ENCODE measurements around the gene CNNM3. TPM values are rescaled to one million over a fixed set of nuclear protein-coding genes. Genes with fewer than 3 reads are reported as not detected.

The CNNM3 gene
- total RNA-seq, 2 donors from 2014 or later: 4.2 to 7.9 TPM

DNA sequence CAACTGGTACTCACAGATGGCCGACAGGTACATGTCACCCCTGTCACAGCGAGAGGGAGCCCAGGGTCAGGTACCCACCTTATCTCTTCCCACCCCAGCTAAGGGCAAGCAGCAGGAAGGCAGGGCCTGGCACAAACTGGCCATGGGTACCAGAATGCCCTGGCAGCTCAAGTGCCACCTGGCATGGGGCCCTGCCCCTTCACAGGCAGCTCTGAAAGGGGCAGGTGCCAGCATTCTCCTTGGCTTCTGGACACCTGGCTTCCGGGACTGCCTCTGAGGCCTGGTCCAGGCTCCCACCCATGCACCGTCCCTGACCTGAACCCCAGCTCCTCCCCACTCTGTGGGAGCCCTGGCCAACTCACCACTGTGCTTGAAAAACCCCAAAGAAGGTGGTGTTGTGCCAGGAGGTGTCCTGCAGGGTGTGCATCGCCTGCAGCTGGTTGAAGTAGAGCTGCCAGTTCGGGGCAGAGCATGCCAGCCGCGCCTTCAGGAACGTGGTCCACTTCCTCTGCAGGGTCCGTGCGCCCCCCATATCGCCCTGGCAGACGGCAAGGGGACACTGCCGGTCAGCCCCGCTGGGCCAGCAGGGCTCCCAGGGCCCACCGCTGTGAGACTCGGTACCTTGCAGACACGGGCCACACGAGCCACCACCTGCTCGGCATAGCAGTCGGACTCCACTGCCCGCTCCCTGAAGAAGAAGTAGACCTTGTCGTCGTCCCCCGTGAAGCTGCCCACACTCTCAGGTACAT lies 48.4 kb downstream of the CNNM3 start:
- TF ChIP-seq, protein P1, sequence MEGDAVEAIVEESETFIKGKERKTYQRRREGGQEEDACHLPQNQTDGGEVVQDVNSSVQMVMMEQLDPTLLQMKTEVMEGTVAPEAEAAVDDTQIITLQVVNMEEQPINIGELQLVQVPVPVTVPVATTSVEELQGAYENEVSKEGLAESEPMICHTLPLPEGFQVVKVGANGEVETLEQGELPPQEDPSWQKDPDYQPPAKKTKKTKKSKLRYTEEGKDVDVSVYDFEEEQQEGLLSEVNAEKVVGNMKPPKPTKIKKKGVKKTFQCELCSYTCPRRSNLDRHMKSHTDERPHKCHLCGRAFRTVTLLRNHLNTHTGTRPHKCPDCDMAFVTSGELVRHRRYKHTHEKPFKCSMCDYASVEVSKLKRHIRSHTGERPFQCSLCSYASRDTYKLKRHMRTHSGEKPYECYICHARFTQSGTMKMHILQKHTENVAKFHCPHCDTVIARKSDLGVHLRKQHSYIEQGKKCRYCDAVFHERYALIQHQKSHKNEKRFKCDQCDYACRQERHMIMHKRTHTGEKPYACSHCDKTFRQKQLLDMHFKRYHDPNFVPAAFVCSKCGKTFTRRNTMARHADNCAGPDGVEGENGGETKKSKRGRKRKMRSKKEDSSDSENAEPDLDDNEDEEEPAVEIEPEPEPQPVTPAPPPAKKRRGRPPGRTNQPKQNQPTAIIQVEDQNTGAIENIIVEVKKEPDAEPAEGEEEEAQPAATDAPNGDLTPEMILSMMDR (IDR thresholded peaks at IDR 0.05): no peak
- H3K27ac ChIP-seq: no peak overlapping the region

DNA sequence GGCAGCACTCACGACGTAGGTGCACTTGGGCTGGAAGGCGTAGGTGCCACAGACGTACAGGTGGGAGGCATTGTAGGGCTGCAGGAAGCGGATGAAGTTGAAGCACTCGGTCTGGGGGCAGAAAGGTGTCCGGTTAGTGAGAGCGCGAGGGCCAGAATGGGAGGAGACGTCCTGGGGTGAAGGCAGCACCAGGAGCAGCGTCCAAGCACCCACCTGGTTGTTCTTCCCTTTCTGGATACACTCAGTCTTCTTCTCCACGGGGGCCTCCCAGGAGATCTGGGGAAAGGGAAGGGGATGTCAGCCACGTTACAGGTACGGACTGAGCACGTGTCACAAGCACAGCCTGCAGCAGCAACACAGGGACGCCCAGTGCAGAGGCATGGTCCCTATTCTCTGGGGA lies 49.6 kb downstream of the CNNM3 start:
- Histone ChIP-seq H3K4me1 (peaks cover 0 to 55% of the 10 kb centered on the region in 2 donors), H3K4me3 (no peak overlapping the region), H3K27ac (no peak overlapping the region), H3K9me3 (no peaks in the 10 kb centered on the region), H3K27me3 (no peaks in the 10 kb centered on the region), H3K36me3 (peaks cover 60% of the 10 kb centered on the region)
- TF ChIP-seq, protein P1 (IDR thresholded peaks at IDR 0.05): no peak
- no peak for DNase-seq (ENCODE audit: low spot score)

More for the DNA sequence above, 48.4 kb downstream of the CNNM3 start:
- H3K9me3 ChIP-seq: no peaks in the 10 kb centered on the region
- H3K36me3 ChIP-seq: peaks cover 66% of the 10 kb centered on the region
- H3K27me3 ChIP-seq: no peaks in the 10 kb centered on the region
- H3K4me1 ChIP-seq: peaks cover 0 to 61% of the 10 kb centered on the region in 2 donors
- H3K4me3 ChIP-seq: no peak overlapping the region
- no peak for DNase-seq (ENCODE audit: low spot score)

DNA sequence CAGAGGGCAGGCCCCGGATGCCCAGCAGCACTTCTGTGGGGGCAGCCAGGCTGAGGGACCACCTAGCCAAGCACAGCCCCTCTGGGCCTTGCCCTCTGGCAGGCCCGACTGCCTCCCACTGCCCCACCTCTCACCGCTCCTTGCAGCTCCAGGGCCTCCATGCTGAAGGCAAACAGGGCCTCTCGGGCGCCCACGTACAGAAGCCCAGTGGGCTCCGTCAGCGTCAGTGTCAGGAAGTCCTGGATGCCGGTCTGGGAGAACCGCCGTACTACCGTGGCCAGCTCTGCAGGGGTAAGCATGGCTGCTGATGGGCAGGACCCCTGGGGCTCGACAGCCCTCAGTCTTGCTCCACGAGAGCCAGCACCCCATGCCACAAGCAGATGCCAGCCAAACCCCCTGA lies 50.1 kb downstream of the CNNM3 start:
- no peak for DNase-seq (ENCODE audit: low spot score)
- no peaks in the 10 kb centered on the region for H3K9me3 ChIP-seq
- TF ChIP-seq, protein P1 (IDR thresholded peaks at IDR 0.05): no peak
- no peaks in the 10 kb centered on the region for H3K27me3 ChIP-seq
- peak overlapping the region in 1 of 2 donors; percentile 98 for H3K27ac ChIP-seq
- H3K4me1 ChIP-seq: peaks cover 0 to 55% of the 10 kb centered on the region in 2 donors
- peaks cover 55% of the 10 kb centered on the region for H3K36me3 ChIP-seq
- H3K4me3 ChIP-seq: no peak overlapping the region

DNA sequence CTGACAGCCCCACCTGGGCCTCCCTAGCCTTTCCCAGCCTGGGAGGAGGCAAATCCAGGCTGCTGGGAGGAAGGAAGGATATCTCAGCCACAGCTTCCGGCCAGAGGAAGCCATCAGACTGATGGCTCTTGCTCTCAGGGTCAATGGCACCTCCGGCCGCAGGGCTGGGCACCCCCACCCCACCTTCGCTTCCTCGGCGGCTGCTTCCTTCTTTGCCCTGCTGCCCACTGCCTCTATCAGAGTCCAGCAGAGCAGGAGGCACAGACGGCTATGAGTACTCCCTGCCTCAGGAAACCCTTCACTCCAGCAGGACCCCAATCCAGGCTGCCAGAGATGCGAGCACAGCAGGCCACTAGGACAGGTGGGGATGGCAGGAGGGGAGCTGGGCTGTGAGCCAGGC lies 50.5 kb downstream of the CNNM3 start:
- H3K4me3 ChIP-seq: no peak overlapping the region
- DNase-seq (ENCODE audit: low spot score): no peak
- peaks cover 0 to 58% of the 10 kb centered on the region in 2 donors for H3K4me1 ChIP-seq
- no peaks in the 10 kb centered on the region for H3K27me3 ChIP-seq
- H3K9me3 ChIP-seq: no peaks in the 10 kb centered on the region
- H3K36me3 ChIP-seq: peaks cover 50% of the 10 kb centered on the region
- TF ChIP-seq, protein P1 (IDR thresholded peaks at IDR 0.05): no peak
- H3K27ac ChIP-seq: peak overlapping the region in 1 of 2 donors; percentile 98

DNA sequence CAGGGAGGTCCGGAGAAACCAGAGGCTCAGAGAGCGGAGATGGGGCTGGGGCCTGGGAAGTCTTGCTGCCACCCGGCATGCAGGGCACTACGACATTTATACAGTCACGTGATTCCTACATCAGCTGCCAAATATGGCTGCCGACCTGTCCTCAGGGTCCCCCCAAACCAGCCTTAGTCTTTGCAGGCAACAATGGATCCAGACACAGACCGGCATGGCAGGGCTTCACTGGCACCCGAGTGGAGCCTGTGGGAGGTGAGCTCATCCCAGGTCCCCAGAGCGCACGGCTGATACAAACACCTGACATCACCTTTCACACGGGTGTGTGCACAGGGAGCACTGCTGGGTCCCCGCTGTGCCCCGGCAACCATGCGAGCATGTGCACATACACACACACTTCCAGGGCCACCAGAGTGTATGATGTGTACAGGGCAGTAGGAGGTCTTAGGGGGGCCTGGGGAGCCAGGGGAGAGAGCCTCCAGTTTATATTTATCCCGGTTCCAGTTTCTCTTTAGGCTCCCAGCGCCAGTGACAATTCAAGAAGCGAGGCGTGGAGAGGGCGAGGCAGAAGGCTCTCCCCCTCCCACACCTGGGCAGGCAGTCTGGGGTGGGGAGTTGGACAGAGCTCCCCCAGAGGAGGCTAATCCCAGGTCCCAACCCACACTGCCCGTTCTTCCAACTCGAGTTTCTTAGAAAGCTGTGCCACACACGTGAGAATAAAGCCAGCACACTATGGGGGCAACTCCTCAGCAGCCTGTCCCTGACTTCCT lies 51.1 kb downstream of the CNNM3 start:
- H3K36me3 ChIP-seq: peaks cover 45% of the 10 kb centered on the region
- no peaks in the 10 kb centered on the region for H3K9me3 ChIP-seq
- peak overlapping the region; percentile 98 for H3K27ac ChIP-seq
- H3K4me1 ChIP-seq: peaks cover 0 to 59% of the 10 kb centered on the region in 2 donors
- no peak for DNase-seq (ENCODE audit: low spot score)
- no peaks in the 10 kb centered on the region for H3K27me3 ChIP-seq
- H3K4me3 ChIP-seq: peak overlapping the region; percentile 91 to 98
- TF ChIP-seq, protein P1 (IDR thresholded peaks at IDR 0.05): no peak
